Subcutaneous adipose tissue (tissue), 4 donors: Measurements from ENCODE around the gene FILIP1. TPM values are rescaled to one million over a fixed set of nuclear protein-coding genes. Genes with fewer than 3 reads are reported as not detected.

Experiments used
- CTCF ChIP-seq: fragments of 450-650 bp; IDR thresholded peaks from one replicate; pipeline ENCODE4 v1.5.1; 2016; ENCODE audit warnings: low read depth, mild to moderate bottlenecking, control low read depth, antibody characterized with exemption, moderate library complexity
- total RNA-seq, 4 donors: library from RNA; depleted of rRNA; stranded (reverse); fragments of >200 nt; gene quantifications; one replicate each; pipeline ENCODE4 v1.1.0, GENCODE V29; 2016

FILIP1 gene
- total RNA-seq, 4 donors from 2014 or later: 3.4 to 16.2 (median 5.8) TPM

GRCh38 chr6:75528423-75528822 is 34.8 kb upstream of the FILIP1 start:
- no peak for TF ChIP-seq CTCF

- TF ChIP-seq CTCF: no peak
Measured at GRCh38 chr6:75526502-75527127, 33.0 kb upstream of the FILIP1 start.

- TF ChIP-seq CTCF: no peak
Measured at GRCh38 chr6:75525682-75526081, 32.1 kb upstream of the FILIP1 start.

GRCh38 chr6:75524322-75524972 is 30.8 kb upstream of the FILIP1 start:
- TF ChIP-seq CTCF: no peak

- TF ChIP-seq CTCF: no peak
Measured at GRCh38 chr6:75516757-75517156, 23.2 kb upstream of the FILIP1 start.

GRCh38 chr6:75512591-75512990 is 19.0 kb upstream of the FILIP1 start:
- no peak for TF ChIP-seq CTCF

GRCh38 chr6:75505424-75505823 is 11.8 kb upstream of the FILIP1 start:
- TF ChIP-seq CTCF: no peak
